ENCODE data around the gene PLCD1. TPM values are rescaled to one million over a fixed set of nuclear protein-coding genes. Genes with fewer than 3 reads are reported as not detected.
A peak's percentile ranks its signal among the peaks of the same experiment; 100 is the strongest.

The PLCD1 gene
- total RNA-seq, 1 donor from 2014 or later, result 6.5 TPM

DNA sequence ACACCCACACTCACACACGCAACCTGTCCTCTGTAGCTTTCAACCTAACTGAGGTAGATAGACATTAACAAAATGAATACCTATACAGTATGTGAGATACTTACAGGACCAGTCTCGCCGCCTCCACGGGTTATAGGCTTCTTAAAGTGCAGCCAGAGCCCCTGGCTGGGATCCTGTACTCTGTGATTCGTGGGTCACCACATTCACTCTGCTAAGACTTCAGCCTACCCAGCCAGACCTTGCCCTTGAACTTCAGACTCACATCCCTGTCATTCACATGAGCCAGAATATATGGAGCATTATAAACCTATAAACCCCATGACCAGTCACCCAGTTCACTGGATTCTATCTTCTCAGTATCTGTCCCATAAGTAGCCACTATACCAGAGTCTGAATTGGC lies 11.0 kb upstream of the PLCD1 start:
- ChIA-PET CTCF (interaction anchor here (0.8 to 2.0 kb wide), 5 partner anchors 37 to 185 kb away, joined by 3 to 16 read pairs (median 6); no protein-coding TSS in a partner anchor), POLR2A (interaction anchor here (1.3 to 2.1 kb wide), 3 partner anchors 14 to 125 kb away, joined by 3 to 20 read pairs (median 14); partner anchors contain the start of genes ACAA1, MYD88 and OXSR1)
- H3K9me3 Mint-ChIP-seq, result no peaks in the 10 kb centered on the region
- no peak for DNase-seq
- intact Hi-C loops (cut with micrococcal nuclease), result loop anchor here (1.0 kb wide), 2 partner anchors 36 to 66 kb away; no protein-coding TSS in a partner anchor
- H3K4me1 Mint-ChIP-seq, result peaks cover 21% of the 10 kb centered on the region
- TF ChIP-seq, protein P1, sequence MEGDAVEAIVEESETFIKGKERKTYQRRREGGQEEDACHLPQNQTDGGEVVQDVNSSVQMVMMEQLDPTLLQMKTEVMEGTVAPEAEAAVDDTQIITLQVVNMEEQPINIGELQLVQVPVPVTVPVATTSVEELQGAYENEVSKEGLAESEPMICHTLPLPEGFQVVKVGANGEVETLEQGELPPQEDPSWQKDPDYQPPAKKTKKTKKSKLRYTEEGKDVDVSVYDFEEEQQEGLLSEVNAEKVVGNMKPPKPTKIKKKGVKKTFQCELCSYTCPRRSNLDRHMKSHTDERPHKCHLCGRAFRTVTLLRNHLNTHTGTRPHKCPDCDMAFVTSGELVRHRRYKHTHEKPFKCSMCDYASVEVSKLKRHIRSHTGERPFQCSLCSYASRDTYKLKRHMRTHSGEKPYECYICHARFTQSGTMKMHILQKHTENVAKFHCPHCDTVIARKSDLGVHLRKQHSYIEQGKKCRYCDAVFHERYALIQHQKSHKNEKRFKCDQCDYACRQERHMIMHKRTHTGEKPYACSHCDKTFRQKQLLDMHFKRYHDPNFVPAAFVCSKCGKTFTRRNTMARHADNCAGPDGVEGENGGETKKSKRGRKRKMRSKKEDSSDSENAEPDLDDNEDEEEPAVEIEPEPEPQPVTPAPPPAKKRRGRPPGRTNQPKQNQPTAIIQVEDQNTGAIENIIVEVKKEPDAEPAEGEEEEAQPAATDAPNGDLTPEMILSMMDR (IDR thresholded peaks at IDR 0.05), result no peak
- H3K4me3 Mint-ChIP-seq, result peak overlapping the region; percentile 86
- H3K27ac Mint-ChIP-seq, result peak overlapping the region; percentile 15
- ATAC-seq (ENCODE audit: low read depth), result no peak
- peaks cover 2% of the 10 kb centered on the region for H3K27me3 Mint-ChIP-seq
- H3K36me3 Mint-ChIP-seq (ENCODE audit: low read depth), result no peaks in the 10 kb centered on the region

DNA sequence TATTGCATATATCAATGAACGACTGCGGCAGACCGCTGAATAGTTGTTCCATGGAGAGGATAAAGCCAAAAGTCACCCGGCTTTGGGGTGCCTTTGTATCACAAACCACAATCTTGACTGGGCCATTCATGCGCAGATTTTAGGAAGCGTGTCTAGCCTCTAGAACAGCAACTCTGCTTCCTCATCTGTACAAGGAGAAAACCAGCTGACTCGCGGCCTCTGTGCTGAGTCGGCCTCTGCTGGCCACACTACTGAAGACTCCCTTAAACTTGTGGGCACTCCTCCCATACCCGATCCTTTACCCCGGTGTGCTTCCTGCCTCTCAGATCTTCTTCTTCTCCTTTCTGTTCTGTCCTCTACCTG lies 10.4 kb upstream of the PLCD1 start:
- ATAC-seq (ENCODE audit: low read depth), result peak; percentile 77
- Mint-ChIP-seq H3K27ac (peak overlapping the region; percentile 15), H3K4me1 (peaks cover 21% of the 10 kb centered on the region), H3K36me3 (ENCODE audit: low read depth) (no peaks in the 10 kb centered on the region), H3K9me3 (no peaks in the 10 kb centered on the region), H3K27me3 (peaks cover 2% of the 10 kb centered on the region), H3K4me3 (peak overlapping the region; percentile 86)
- POLR2A ChIA-PET, result interaction anchor here (0.6 to 2.1 kb wide), 8 partner anchors 10 to 1095 kb away, joined by 3 to 20 read pairs (median 3); partner anchors contain the start of genes ACAA1, MYD88, OXSR1 and PLCD1
- DNase-seq, result peak; percentile 35
- intact Hi-C loops (cut with micrococcal nuclease), result loop anchor here (1.0 to 5.0 kb wide), 6 partner anchors 36 to 1012 kb away; partner anchors contain the start of genes ACAA1, OXSR1, SCN11A and WDR48
- CTCF ChIA-PET, result interaction anchor here (0.8 to 2.0 kb wide), 8 partner anchors 14 to 307 kb away, joined by 3 to 16 read pairs (median 4); partner anchors contain the start of gene XYLB
- TF ChIP-seq, protein P1 (IDR thresholded peaks at IDR 0.05), result no peak

DNA sequence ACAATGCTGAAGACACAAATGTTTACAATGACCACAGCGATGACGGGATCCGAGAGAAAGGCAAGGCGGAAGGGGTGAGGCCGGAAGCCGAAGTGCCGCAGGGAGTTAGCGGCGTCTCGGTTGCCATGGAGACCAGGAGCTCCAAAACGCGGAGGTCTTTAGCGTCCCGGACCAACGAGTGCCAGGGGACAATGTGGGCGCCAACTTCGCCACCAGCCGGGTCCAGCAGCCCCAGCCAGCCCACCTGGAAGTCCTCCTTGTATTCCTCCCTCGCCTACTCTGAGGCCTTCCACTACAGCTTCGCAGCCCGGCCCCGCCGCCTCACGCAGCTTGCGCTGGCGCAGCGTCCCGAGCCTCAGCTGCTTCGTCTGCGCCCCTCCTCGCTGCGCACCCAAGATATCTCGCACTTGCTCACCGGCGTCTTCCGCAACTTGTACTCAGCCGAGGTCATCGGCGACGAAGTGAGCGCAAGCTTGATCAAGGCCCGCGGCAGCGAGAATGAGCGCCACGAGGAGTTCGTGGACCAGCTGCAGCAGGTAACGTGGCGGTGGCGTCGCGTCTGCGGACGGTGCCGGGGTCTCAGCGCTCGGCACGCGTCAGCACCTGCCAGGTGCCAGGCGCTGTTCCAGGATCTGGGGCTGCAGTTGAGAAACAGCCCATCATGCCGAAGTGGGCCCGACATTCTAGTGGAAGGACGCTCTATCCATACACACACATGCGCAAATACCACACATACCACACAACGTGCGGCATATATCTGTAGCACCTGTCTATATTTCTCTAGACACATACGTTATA lies 9.9 kb upstream of the PLCD1 start, which contains the start of gene DLEC1:
DLEC1 (plus strand) TSS at position 108 of the 798 bp plus-strand sequence; CDS start at position 126, 18 bp downstream.
- intact Hi-C loops (cut with micrococcal nuclease), result loop anchor here (1.0 to 5.0 kb wide), 4 partner anchors 45 to 1013 kb away; partner anchors contain the start of genes ACAA1, OXSR1, SCN11A and WDR48
- TF ChIP-seq, protein P1 (IDR thresholded peaks at IDR 0.05), result no peak
- H3K27ac Mint-ChIP-seq, result peak within 1 kb of the TSS; percentile 54
- H3K9me3 Mint-ChIP-seq, result no peaks in the 10 kb centered on the region
- peak within 1 kb of the TSS; percentile 86 for H3K4me3 Mint-ChIP-seq
- DNase-seq, result peak; percentile 57
- peaks cover 21% of the 10 kb centered on the region for H3K4me1 Mint-ChIP-seq
- POLR2A ChIA-PET, result interaction anchor here (0.6 to 2.1 kb wide), 9 partner anchors 10 to 1095 kb away, joined by 3 to 20 read pairs (median 3); partner anchors contain the start of genes ACAA1, MYD88, OXSR1 and PLCD1
- peak; percentile 74 for ATAC-seq (ENCODE audit: low read depth)
- peaks cover 5% of the 10 kb centered on the region for H3K27me3 Mint-ChIP-seq
- no peaks in the 10 kb centered on the region for H3K36me3 Mint-ChIP-seq (ENCODE audit: low read depth)
- CTCF ChIA-PET, result interaction anchor here (0.7 to 2.0 kb wide), 11 partner anchors 13 to 307 kb away, joined by 3 to 16 read pairs (median 3); partner anchors contain the start of gene XYLB

DNA sequence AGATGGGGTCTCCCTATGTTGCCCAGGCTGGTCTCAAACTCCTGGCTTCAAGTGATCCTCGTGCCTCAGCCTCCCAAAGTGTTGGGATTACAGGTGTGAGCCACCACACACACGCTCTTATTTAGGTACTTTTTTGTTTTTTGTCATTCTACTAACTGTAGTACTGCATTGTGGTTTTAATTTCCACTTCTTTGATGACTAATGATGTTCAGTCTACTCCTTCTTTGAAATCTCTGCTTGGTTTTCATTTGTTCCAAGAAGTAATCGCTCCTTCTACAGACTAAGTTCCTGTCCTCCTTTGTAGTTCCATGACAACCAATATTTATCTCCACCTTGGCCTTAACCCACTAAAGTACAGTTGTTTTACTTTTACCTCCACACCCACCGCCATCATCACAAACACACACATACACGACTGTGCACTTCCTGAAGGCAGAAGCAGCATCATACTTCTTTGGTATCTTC lies 9.0 kb upstream of the PLCD1 start:
- peaks cover 8% of the 10 kb centered on the region for H3K27me3 Mint-ChIP-seq
- peak overlapping the region; percentile 54 for H3K27ac Mint-ChIP-seq
- TF ChIP-seq, protein P1 (IDR thresholded peaks at IDR 0.05), result no peak
- ATAC-seq (ENCODE audit: low read depth), result no peak
- no peaks in the 10 kb centered on the region for H3K9me3 Mint-ChIP-seq
- no peak for DNase-seq
- intact Hi-C loops (cut with micrococcal nuclease), result loop anchor here (5.0 kb wide), 1 partner anchor 1014 kb away; the partner anchor contains the start of genes SCN11A and WDR48
- peak overlapping the region; percentile 86 for H3K4me3 Mint-ChIP-seq
- ChIA-PET CTCF (interaction anchor here (0.7 to 2.0 kb wide), 3 partner anchors 35 to 71 kb away, joined by 3 to 16 read pairs (median 3); no protein-coding TSS in a partner anchor), POLR2A (interaction anchor here (0.9 to 2.1 kb wide), 5 partner anchors 10 to 127 kb away, joined by 3 to 20 read pairs (median 8); partner anchors contain the start of genes ACAA1, MYD88 and OXSR1)
- no peaks in the 10 kb centered on the region for H3K36me3 Mint-ChIP-seq (ENCODE audit: low read depth)
- H3K4me1 Mint-ChIP-seq, result peaks cover 21% of the 10 kb centered on the region

Data from activated B cell treated with CpG ODN at 0.5 μM for 24 hours (primary cell).